CD8-positive, alpha-beta memory T cell (primary cell): ENCODE results near the gene EIF2B4. TPM values are rescaled to one million over a fixed set of nuclear protein-coding genes. Genes with fewer than 3 reads are reported as not detected.
"Not testable (repeated sequence)": the region's sequence is repeated elsewhere in the genome, so short reads cannot be mapped to it uniquely, and the experiment has no call there.

ENCODE experiments used
- CTCF ChIA-PET: fragments of 350-600 bp; sonication (Branson Sonifier 250); formaldehyde crosslinking; loops from one replicate; lab custom pipeline; 2021; ENCODE audit warnings: antibody characterized with exemption; lab: Charles Lee
- POLR2A ChIA-PET: fragments of 350-600 bp; sonication (Branson Sonifier 250); formaldehyde crosslinking; loops from one replicate; lab custom pipeline; 2021; ENCODE audit warnings: antibody characterized with exemption; lab: Charles Lee
- DNase-seq, 5 donors: peaks; one replicate each; pipeline versions ENCODE4 v3.0.0 to v3.0.0-alpha.2; 2020 to 2022; ENCODE audit warnings: mixed read lengths in 1 of 5
- H3K27ac ChIP-seq: one replicate; pipeline ENCODE4 v1.7.0; 2013; ENCODE audit warnings: low read depth, mild to moderate bottlenecking, low read length, moderate library complexity
- H3K27me3 ChIP-seq: 2 replicates; pipeline ENCODE4 v1.7.0; 2013; ENCODE audit warnings: low read length, mild to moderate bottlenecking; ENCODE audit not compliant: insufficient read depth, poor library complexity, severe bottlenecking
- H3K36me3 ChIP-seq: 2 replicates; pipeline ENCODE4 v1.7.0; 2013; ENCODE audit warnings: mild to moderate bottlenecking, low read length, moderate library complexity; ENCODE audit not compliant: insufficient read depth
- H3K4me1 ChIP-seq: 2 replicates; pipeline ENCODE4 v1.7.0; 2013; ENCODE audit warnings: mild to moderate bottlenecking, low read length, moderate library complexity; ENCODE audit not compliant: insufficient read depth
- H3K4me3 ChIP-seq: 2 replicates; pipeline ENCODE4 v1.7.0; 2013; ENCODE audit warnings: mild to moderate bottlenecking, low read length
- H3K9me3 ChIP-seq: 2 replicates; pipeline ENCODE4 v1.7.0; 2013; ENCODE audit warnings: mild to moderate bottlenecking, low read length
- H3K27ac Mint-ChIP-seq, 8 donors: one replicate each; pipeline ENCODE4 v1.8.0; 2020 to 2021; ENCODE audit warnings: mixed read lengths in 8 of 8, mild to moderate bottlenecking in 6 of 8, inconsistent platforms in 3 of 8, moderate library complexity in 3 of 8
- H3K27me3 Mint-ChIP-seq, 2 donors: one replicate each; pipeline ENCODE4 v1.8.0; 2020 to 2021; ENCODE audit warnings: mixed read lengths in 2 of 2, mild to moderate bottlenecking in 1 of 2, moderate library complexity in 1 of 2
- H3K36me3 Mint-ChIP-seq, 3 donors: one replicate each; pipeline ENCODE4 v1.8.0; 2020 to 2021; ENCODE audit warnings: mixed read lengths in 3 of 3, inconsistent platforms in 1 of 3, mild to moderate bottlenecking in 1 of 3
- H3K4me1 Mint-ChIP-seq, 3 donors: one replicate each; pipeline ENCODE4 v1.8.0; 2020 to 2021; ENCODE audit warnings: mixed read lengths in 3 of 3, inconsistent platforms in 1 of 3, mild to moderate bottlenecking in 1 of 3
- H3K4me3 Mint-ChIP-seq, 7 donors: one replicate each; pipeline ENCODE4 v1.8.0; 2020 to 2021; ENCODE audit warnings: mixed read lengths in 7 of 7, mild to moderate bottlenecking in 6 of 7, moderate library complexity in 4 of 7, inconsistent platforms in 2 of 7
- H3K9me3 Mint-ChIP-seq, 5 donors: one replicate each; pipeline ENCODE4 v1.8.0; 2020 to 2022; ENCODE audit warnings: mixed read lengths in 5 of 5, mild to moderate bottlenecking in 3 of 5, moderate library complexity in 2 of 5, inconsistent platforms in 1 of 5
- polyA plus RNA-seq: library from polyadenylated mRNA; unstranded; fragments of 300-500 nt; fragmentation: Illumina TruSeq; gene quantifications from one replicate; pipeline ENCODE4 v1.2.3, GENCODE V29; 2021
- total RNA-seq, 2 experiments: library from RNA; stranded (reverse); gene quantifications; one replicate each; pipeline ENCODE4 v1.2.3, GENCODE V29; 2021

Gene EIF2B4
- total and polyA plus RNA-seq, 3 experiments from 2014 or later = 32.7 to 47.1 (median 46.6) TPM

DNA sequence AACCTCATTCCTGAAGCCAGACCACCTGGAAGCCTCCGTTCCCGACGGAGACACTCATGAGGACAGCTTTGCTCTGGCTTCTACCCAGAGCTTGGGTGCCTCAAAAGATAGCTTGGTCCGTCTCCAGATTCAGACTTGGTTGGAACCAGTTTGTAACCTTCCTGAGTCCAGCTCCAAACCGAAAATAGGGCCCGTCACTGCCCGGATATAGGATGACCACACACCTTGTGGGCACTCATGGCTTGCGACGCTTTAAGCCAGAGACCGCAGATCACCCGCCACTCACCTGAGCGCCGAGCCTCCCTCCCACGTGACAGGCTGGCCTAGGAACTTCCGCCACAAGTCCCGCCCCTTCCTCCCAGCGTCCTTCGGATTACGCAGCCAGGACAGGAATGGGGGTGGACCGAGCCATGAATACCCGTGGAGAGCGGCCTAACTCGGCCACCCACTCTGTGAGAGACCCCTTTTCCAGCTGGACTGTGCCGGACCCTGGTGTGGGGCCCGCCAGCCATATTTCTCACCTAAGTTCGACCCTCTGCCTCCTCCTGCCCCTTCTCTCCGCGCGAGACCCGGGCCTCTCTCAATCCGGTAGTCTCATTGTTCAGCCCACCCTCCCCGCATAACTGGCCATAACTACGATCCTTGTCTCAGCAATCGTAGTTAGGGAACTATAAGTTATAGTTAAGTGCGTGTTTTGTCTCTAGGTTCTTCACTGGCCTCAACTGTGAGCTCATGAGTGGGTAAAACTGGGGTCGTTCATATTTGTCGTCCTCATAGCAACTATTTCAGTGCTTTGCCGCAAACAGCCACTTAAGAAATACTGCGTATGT is 47.2 kb downstream of the EIF2B4 start, which contains the start of gene MPV17:
Gene MPV17 (minus strand): TSS at position 332 of the 830 bp plus-strand sequence. CDS start 580 bp downstream, outside the sequence.
- Mint-ChIP-seq H3K4me1 (peaks cover 19 to 36% (median 21%) of the 10 kb centered on the region in 3 donors), H3K36me3 (peaks cover 0 to 33% (median 13%) of the 10 kb centered on the region in 3 donors), H3K4me3 (peak within 1 kb of the TSS; percentile 91 to 99 (median 97)), H3K27me3 (no peaks in the 10 kb centered on the region), H3K27ac (peak within 1 kb of the TSS; percentile 94 to 100 (median 99)), H3K9me3 (no peaks in the 10 kb centered on the region)
- peak within 1 kb of the TSS; percentile 87 for H3K4me3 ChIP-seq
- peak; percentile 78 to 91 (median 80) for DNase-seq
- peaks cover 15% of the 10 kb centered on the region for H3K4me1 ChIP-seq
- ChIA-PET POLR2A (interaction anchor here (1.0 to 1.2 kb wide), 2 partner anchors 86 to 1445 kb away, joined by 3 to 4 read pairs; partner anchors contain the start of genes ASXL2 and PPM1G), CTCF (interaction anchor here (0.9 to 5.9 kb wide), 4 partner anchors 19 to 106 kb away, joined by 3 to 27 read pairs (median 6); partner anchors contain the start of genes EIF2B4, NRBP1 and SNX17)
- H3K36me3 ChIP-seq = peaks cover 3% of the 10 kb centered on the region
- peak within 1 kb of the TSS; percentile 89 for H3K27ac ChIP-seq
- no peaks in the 10 kb centered on the region for H3K9me3 ChIP-seq
- no peaks in the 10 kb centered on the region for H3K27me3 ChIP-seq

DNA sequence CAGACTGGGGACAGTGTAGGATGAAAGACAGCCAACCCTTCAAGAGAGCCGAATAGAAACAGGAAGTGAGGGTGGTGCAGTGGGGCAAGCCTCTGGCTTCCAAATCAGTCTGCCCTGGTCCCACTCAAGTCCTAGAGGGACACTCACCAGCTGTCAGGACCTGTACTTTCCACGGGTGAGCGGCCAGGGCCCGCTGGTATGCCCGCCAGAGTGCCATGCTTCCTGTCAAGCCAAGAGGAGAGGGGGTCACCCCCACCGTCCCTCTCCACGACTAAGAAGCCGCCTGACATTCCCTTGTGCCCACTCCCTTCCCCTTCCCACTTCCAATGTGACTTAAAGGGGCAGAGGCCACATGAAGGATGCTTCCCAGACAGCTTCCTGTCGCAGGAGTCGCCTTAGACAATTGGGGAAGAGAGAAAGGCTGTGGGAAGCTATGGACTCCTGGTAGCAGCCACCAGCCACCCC is 47.8 kb downstream of the EIF2B4 start:
- peaks cover 15% of the 10 kb centered on the region for H3K4me1 ChIP-seq

GRCh38 chr2:27320958-27321543 is 49.1 kb downstream of the EIF2B4 start:
- H3K4me3 Mint-ChIP-seq = peak overlapping the region in 3 of 7 donors; percentile 32 to 97 (median 44)
- Histone ChIP-seq H3K36me3 (no peaks in the 10 kb centered on the region), H3K9me3 (no peaks in the 10 kb centered on the region), H3K4me3 (no peak overlapping the region), H3K27me3 (no peaks in the 10 kb centered on the region), H3K27ac (no peak overlapping the region), H3K4me1 (peaks cover 15% of the 10 kb centered on the region)
- H3K9me3 Mint-ChIP-seq = no peaks in the 10 kb centered on the region
- DNase-seq = no peak
- ChIA-PET POLR2A (no interaction called here), CTCF (interaction anchor here (0.6 to 5.9 kb wide), 4 partner anchors 17 to 363 kb away, joined by 3 to 27 read pairs (median 5); partner anchors contain the start of genes EIF2B4 and SNX17)
- peaks cover 0 to 30% (median 6%) of the 10 kb centered on the region in 3 donors for H3K36me3 Mint-ChIP-seq
- H3K27me3 Mint-ChIP-seq = no peaks in the 10 kb centered on the region
- H3K27ac Mint-ChIP-seq = peak overlapping the region in 2 of 8 donors; percentile 42 to 94
- H3K4me1 Mint-ChIP-seq = peaks cover 19 to 36% (median 21%) of the 10 kb centered on the region in 3 donors

More for the DNA sequence above, 47.8 kb downstream of the EIF2B4 start:
- peak in 2 of 5 donors; percentile 5 to 19 for DNase-seq
- Mint-ChIP-seq H3K27me3 (no peaks in the 10 kb centered on the region), H3K27ac (peak overlapping the region; percentile 94 to 100 (median 99)), H3K9me3 (no peaks in the 10 kb centered on the region), H3K36me3 (peaks cover 0 to 33% (median 11%) of the 10 kb centered on the region in 3 donors), H3K4me3 (peak overlapping the region; percentile 91 to 99 (median 97)), H3K4me1 (peaks cover 19 to 36% (median 21%) of the 10 kb centered on the region in 3 donors)
- peak overlapping the region; percentile 89 for H3K27ac ChIP-seq
- H3K4me3 ChIP-seq = peak overlapping the region; percentile 87
- no peaks in the 10 kb centered on the region for H3K36me3 ChIP-seq
- CTCF ChIA-PET = interaction anchor here (0.9 to 5.9 kb wide), 3 partner anchors 19 to 48 kb away, joined by 4 to 27 read pairs (median 7); partner anchors contain the start of genes EIF2B4 and SNX17
- POLR2A ChIA-PET = interaction anchor here (0.5 to 1.2 kb wide), 3 partner anchors 13 to 1444 kb away, joined by 3 to 6 read pairs (median 4); partner anchors contain the start of genes ASXL2 and PPM1G
- no peaks in the 10 kb centered on the region for H3K9me3 ChIP-seq
- H3K27me3 ChIP-seq = no peaks in the 10 kb centered on the region

DNA sequence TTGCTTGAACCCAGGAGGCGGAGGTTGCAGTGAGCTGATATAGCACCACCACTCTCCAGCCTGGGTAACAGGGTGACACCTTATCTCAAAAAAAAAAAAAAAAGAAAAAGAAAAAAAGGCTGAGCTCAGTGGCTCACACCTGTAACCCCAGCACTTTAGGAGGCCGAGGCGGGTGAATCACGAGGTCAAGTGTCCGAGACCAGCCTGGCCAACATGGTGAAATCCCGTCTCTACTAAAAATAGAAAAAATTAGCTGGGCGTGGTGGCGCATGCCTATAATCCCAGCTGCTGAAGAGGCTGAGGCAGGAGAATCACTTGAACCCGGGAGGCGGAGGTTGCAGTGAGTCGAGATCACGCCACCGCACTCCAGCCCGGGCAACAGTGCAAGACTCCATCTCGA is 50.3 kb downstream of the EIF2B4 start:
- not testable (repeated sequence) for H3K4me3 ChIP-seq, DNase-seq, H3K27me3 ChIP-seq, H3K27me3 Mint-ChIP-seq, H3K9me3 Mint-ChIP-seq, H3K27ac ChIP-seq, H3K9me3 ChIP-seq, H3K36me3 ChIP-seq, H3K27ac Mint-ChIP-seq, H3K4me3 Mint-ChIP-seq
- CTCF ChIA-PET = interaction anchor here (5.9 kb wide), 1 partner anchor 16 kb away, joined by 27 read pairs; no protein-coding TSS in a partner anchor
- Mint-ChIP-seq H3K4me1 (peaks cover 19 to 36% (median 21%) of the 10 kb centered on the region in 3 donors), H3K36me3 (peaks cover 0 to 27% (median 2%) of the 10 kb centered on the region in 3 donors)
- peaks cover 15% of the 10 kb centered on the region for H3K4me1 ChIP-seq
- POLR2A ChIA-PET = interaction anchor here (0.7 kb wide), 2 partner anchors 351 to 1619 kb away, joined by 4 to 5 read pairs; no protein-coding TSS in a partner anchor

DNA sequence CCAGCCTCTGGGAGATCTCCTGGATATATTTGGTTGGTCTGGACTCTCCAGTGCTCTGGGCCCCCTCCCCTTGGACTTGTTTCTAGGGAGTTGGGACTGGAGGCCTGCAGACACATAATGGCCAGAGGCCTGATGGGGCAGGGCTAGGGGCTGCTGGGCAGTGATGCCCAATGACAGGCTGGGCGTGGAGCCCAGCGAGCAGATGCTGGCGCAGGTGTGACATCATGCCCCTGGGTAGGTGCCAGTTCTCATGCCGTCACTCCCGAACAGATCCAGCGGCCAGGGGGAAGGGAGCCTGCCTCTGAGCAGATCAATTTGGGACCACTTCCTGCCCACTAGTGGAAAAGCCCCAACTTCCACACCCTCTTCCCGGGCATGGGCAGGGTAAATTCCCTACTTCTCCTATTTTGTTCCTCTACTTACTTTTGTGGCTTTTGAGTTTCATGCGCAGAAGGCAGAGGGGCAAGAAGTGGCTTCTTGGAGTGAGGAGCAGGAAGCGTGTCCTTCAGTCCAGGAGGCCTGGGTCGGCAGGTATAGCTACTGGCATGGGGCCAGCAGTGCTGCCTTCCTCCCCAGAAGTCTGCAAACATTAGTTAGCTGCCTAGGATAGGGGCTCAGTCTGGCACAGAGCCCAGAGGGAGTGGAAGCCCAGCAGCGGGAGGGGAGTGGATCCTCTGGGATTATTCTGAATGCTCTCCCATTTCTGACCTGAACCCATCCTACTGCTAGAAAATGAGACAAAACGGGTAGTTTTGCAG is 53.3 kb downstream of the EIF2B4 start:
- Mint-ChIP-seq H3K27ac (no peak overlapping the region), H3K4me3 (no peak overlapping the region), H3K9me3 (no peaks in the 10 kb centered on the region), H3K27me3 (no peaks in the 10 kb centered on the region), H3K4me1 (peaks cover 4 to 11% (median 6%) of the 10 kb centered on the region in 3 donors), H3K36me3 (peaks cover 5 to 25% (median 6%) of the 10 kb centered on the region in 3 donors)
- no peak for DNase-seq
- ChIA-PET POLR2A (no interaction called here), CTCF (interaction anchor here (3.3 kb wide), 1 partner anchor 13 kb away, joined by 16 read pairs; no protein-coding TSS in a partner anchor)
- Histone ChIP-seq H3K27ac (no peak overlapping the region), H3K9me3 (no peaks in the 10 kb centered on the region), H3K4me3 (no peak overlapping the region), H3K4me1 (peaks cover 2% of the 10 kb centered on the region), H3K36me3 (peaks cover 3% of the 10 kb centered on the region), H3K27me3 (no peaks in the 10 kb centered on the region)

DNA sequence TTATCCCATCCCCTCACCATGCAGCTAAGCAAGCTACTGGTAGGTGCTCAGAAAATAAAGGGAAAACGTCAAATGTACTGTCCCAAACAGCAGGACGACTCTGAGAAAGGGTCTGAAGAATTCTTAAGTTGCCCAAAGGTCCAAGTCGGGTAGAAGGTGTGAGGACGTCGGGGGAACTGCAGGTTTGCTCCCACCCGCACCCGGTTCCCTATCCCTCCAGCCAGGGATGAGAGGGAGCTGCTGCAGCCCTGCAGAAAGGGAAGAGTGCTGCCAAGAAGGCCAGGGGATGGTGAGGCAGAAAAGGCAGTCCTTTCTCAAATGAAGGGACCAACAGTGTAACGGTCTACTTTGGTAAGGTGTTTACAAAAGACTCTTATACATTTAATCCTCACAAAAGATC is 55.0 kb downstream of the EIF2B4 start:
- H3K27me3 ChIP-seq = no peaks in the 10 kb centered on the region
- DNase-seq = no peak
- peaks cover 0 to 1% (median 0%) of the 10 kb centered on the region in 3 donors for H3K4me1 Mint-ChIP-seq
- no peak overlapping the region for H3K4me3 ChIP-seq
- peaks cover 5 to 27% (median 7%) of the 10 kb centered on the region in 3 donors for H3K36me3 Mint-ChIP-seq
- H3K27me3 Mint-ChIP-seq = no peaks in the 10 kb centered on the region
- H3K36me3 ChIP-seq = peaks cover 8% of the 10 kb centered on the region
- no peaks in the 10 kb centered on the region for H3K9me3 Mint-ChIP-seq
- no peaks in the 10 kb centered on the region for H3K9me3 ChIP-seq
- no peaks in the 10 kb centered on the region for H3K4me1 ChIP-seq
- POLR2A ChIA-PET = no interaction called here
- no peak overlapping the region for H3K4me3 Mint-ChIP-seq
- CTCF ChIA-PET = interaction anchor here (3.3 kb wide), 1 partner anchor 11 kb away, joined by 16 read pairs; no protein-coding TSS in a partner anchor
- no peak overlapping the region for H3K27ac Mint-ChIP-seq
- H3K27ac ChIP-seq = no peak overlapping the region

DNA sequence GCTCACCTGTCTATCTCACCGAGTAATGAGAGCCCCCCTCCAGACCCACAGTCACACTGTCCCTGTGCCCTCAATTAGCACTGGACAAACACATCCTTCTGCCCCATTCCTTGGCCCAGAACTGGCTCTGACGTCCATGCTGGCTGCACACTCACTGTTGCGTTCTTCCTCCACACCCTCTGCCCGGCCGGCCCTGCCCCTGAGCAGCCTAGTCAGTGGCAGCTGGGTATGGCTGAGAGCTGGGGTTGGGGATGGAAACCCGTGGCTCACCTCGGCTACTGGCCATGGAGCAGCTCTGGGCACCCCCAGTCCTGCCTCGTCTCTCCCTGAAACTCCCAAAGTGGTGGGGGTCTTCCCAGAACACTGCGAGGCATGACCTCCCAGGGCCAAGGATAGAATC is 55.4 kb downstream of the EIF2B4 start:
- no peaks in the 10 kb centered on the region for H3K27me3 ChIP-seq
- H3K4me3 ChIP-seq = no peak overlapping the region
- Mint-ChIP-seq H3K4me1 (peaks cover 0 to 1% (median 0%) of the 10 kb centered on the region in 3 donors), H3K9me3 (no peaks in the 10 kb centered on the region), H3K4me3 (no peak overlapping the region), H3K36me3 (peaks cover 7 to 29% (median 8%) of the 10 kb centered on the region in 3 donors), H3K27me3 (peaks cover 0 to 1% of the 10 kb centered on the region in 2 donors), H3K27ac (peak overlapping the region in 1 of 8 donors; percentile 30)
- no peaks in the 10 kb centered on the region for H3K4me1 ChIP-seq
- no peak overlapping the region for H3K27ac ChIP-seq
- CTCF ChIA-PET = interaction anchor here (3.3 kb wide), 1 partner anchor 11 kb away, joined by 16 read pairs; no protein-coding TSS in a partner anchor
- peaks cover 8% of the 10 kb centered on the region for H3K36me3 ChIP-seq
- no peaks in the 10 kb centered on the region for H3K9me3 ChIP-seq
- POLR2A ChIA-PET = no interaction called here
- no peak for DNase-seq
